Activated CD8-positive, alpha-beta T cell treated with anti-CD3 and anti-CD28 coated beads for 36 hours (primary cell): Measurements from ENCODE around the gene SEC14L2. TPM values are rescaled to one million over a fixed set of nuclear protein-coding genes. Genes with fewer than 3 reads are reported as not detected.

Source experiments
- ATAC-seq: fragments of 200-7000 bp; cut with Tn5 transposase; one replicate; pipeline ENCODE4 v1.10.0; 2021; ENCODE audit warnings: mild to moderate bottlenecking, moderate library complexity
- CTCF ChIA-PET: fragments of 350-600 bp; sonication (Branson Sonifier 250); formaldehyde crosslinking; loops from one replicate; lab custom pipeline; 2021; ENCODE audit warnings: antibody characterized with exemption; lab: Charles Lee
- POLR2A ChIA-PET: fragments of 350-600 bp; sonication (Branson Sonifier 250); formaldehyde crosslinking; loops from one replicate; lab custom pipeline; 2021; ENCODE audit warnings: antibody characterized with exemption; lab: Charles Lee
- DNase-seq: peaks from one replicate; pipeline ENCODE4 v3.0.0-alpha.2; 2020
- H3K27ac Mint-ChIP-seq: one replicate; pipeline ENCODE4 v1.8.0; 2021; ENCODE audit warnings: mild to moderate bottlenecking, mixed read lengths
- H3K27me3 Mint-ChIP-seq: one replicate; pipeline ENCODE4 v1.8.0; 2021; ENCODE audit warnings: mixed read lengths
- H3K36me3 Mint-ChIP-seq: one replicate; pipeline ENCODE4 v1.8.0; 2021; ENCODE audit warnings: low read depth, mixed read lengths
- H3K4me1 Mint-ChIP-seq: one replicate; pipeline ENCODE4 v1.8.0; 2021; ENCODE audit warnings: low read depth, mixed read lengths
- H3K4me3 Mint-ChIP-seq: one replicate; pipeline ENCODE4 v1.8.0; 2021; ENCODE audit warnings: mild to moderate bottlenecking, moderate library complexity, mixed read lengths
- H3K9me3 Mint-ChIP-seq: one replicate; pipeline ENCODE4 v1.8.0; 2021; ENCODE audit warnings: mixed read lengths
- CTCF ChIP-seq: fragments of 200-600 bp; IDR thresholded peaks from one replicate; pipeline ENCODE4 v1.8.0; 2022; ENCODE audit warnings: antibody characterized with exemption, mild to moderate bottlenecking
- intact Hi-C: fragments of 100-400 bp; cut with micrococcal nuclease; formaldehyde crosslinking; loops from one replicate; pipeline ENCODE4 v1.10.0; 2022
- total RNA-seq, 2 experiments: library from RNA; stranded (reverse); gene quantifications; one replicate each; pipeline ENCODE4 v1.2.3, GENCODE V29; 2021

The SEC14L2 gene
- total RNA-seq, 2 experiments from 2014 or later = 15.1 to 15.4 TPM

GRCh38 chr22:30405731-30406130, 8.9 kb downstream of the SEC14L2 start:
- intact Hi-C loops = no loop called here
- H3K27ac Mint-ChIP-seq = no peak overlapping the region
- no peak for TF ChIP-seq CTCF
- H3K4me1 Mint-ChIP-seq = peaks cover 10% of the 10 kb centered on the region
- ATAC-seq = no peak
- ChIA-PET POLR2A (interaction anchor here (0.9 to 2.7 kb wide), 9 partner anchors 10 to 155 kb away, joined by 3 to 10 read pairs (median 4); partner anchors contain the start of genes SEC14L2 and SEC14L3), CTCF (interaction anchor here (0.9 to 2.2 kb wide), 6 partner anchors 9 to 80 kb away, joined by 3 to 6 read pairs (median 5); partner anchors contain the start of genes MTFP1 and SEC14L2)
- H3K36me3 Mint-ChIP-seq = peaks cover 12% of the 10 kb centered on the region
- DNase-seq = no peak
- no peaks in the 10 kb centered on the region for H3K9me3 Mint-ChIP-seq
- no peaks in the 10 kb centered on the region for H3K27me3 Mint-ChIP-seq
- H3K4me3 Mint-ChIP-seq = no peak overlapping the region

DNA sequence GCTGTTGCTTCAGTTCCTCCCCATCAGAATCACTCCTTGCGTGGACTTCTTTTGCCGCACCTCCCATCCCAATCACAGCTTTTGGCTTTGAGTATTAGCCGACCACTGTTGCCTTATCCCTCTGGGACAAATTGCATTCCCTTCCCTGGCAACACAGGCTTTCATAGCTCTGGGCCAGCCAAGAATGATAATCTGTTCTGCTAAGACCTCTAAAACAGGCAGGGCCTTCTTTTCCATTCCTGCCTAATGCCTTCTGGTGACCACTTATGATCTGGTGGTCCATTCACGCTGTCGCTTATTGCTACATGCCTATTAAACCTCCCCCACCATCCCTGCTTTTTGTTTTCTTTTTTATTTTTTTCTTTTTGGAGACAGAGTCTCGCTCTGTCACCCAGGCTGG, 9.6 kb downstream of the SEC14L2 start:
- H3K27me3 Mint-ChIP-seq = no peaks in the 10 kb centered on the region
- ATAC-seq = no peak
- no peak overlapping the region for H3K27ac Mint-ChIP-seq
- peaks cover 10% of the 10 kb centered on the region for H3K4me1 Mint-ChIP-seq
- peaks cover 14% of the 10 kb centered on the region for H3K36me3 Mint-ChIP-seq
- no peak for DNase-seq
- POLR2A ChIA-PET = interaction anchor here (1.1 to 2.7 kb wide), 4 partner anchors 10 to 52 kb away, joined by 4 to 10 read pairs (median 5); partner anchors contain the start of gene SEC14L2
- CTCF ChIA-PET = interaction anchor here (0.9 to 2.2 kb wide), 5 partner anchors 8 to 79 kb away, joined by 3 to 6 read pairs (median 5); partner anchors contain the start of gene SEC14L2
- no peak for TF ChIP-seq CTCF
- H3K9me3 Mint-ChIP-seq = no peaks in the 10 kb centered on the region
- intact Hi-C loops = no loop called here
- H3K4me3 Mint-ChIP-seq = no peak overlapping the region

GRCh38 chr22:30408388-30409102, 11.7 kb downstream of the SEC14L2 start:
- H3K27me3 Mint-ChIP-seq = no peaks in the 10 kb centered on the region
- H3K4me3 Mint-ChIP-seq = no peak overlapping the region
- H3K4me1 Mint-ChIP-seq = peaks cover 15% of the 10 kb centered on the region
- H3K36me3 Mint-ChIP-seq = peaks cover 19% of the 10 kb centered on the region
- DNase-seq = no peak
- POLR2A ChIA-PET = interaction anchor here (0.9 kb wide), 1 partner anchor 18 kb away, joined by 3 read pairs; no protein-coding TSS in a partner anchor
- CTCF ChIA-PET = interaction anchor here (0.9 to 1.6 kb wide), 3 partner anchors 17 to 121 kb away, joined by 3 to 4 read pairs (median 3); no protein-coding TSS in a partner anchor
- TF ChIP-seq CTCF = no peak
- H3K9me3 Mint-ChIP-seq = no peaks in the 10 kb centered on the region
- ATAC-seq = peak; percentile 61
- no peak overlapping the region for H3K27ac Mint-ChIP-seq
- intact Hi-C loops = no loop called here

DNA sequence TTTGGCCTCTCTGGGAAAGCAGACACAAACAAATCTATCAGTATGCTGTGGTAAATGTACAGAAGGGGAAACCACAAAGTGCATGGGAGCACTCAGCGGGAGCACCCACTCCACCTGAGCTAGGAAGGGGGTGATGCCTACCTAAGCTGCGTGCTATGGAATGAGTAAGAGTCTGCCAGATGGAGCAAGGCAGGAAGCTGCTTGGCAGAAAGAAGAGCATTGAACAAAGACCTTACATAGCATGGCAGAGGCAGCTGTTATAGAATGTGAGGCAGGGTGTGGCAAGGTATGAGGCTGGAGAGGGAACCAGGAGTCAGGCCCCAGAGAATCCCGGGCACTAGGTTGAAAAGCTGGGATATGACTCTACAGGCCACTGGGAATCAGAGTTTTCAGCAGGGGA, 15.0 kb downstream of the SEC14L2 start:
- ChIA-PET POLR2A (interaction anchor here (0.6 to 2.1 kb wide), 5 partner anchors 12 to 22 kb away, joined by 3 to 5 read pairs (median 3); partner anchors contain the start of gene MTFP1), CTCF (interaction anchor here (0.9 to 1.8 kb wide), 7 partner anchors 11 to 26 kb away, joined by 3 to 7 read pairs (median 3); partner anchors contain the start of genes RNF215 and SEC14L2)
- Mint-ChIP-seq H3K4me3 (no peak overlapping the region), H3K9me3 (no peaks in the 10 kb centered on the region), H3K4me1 (peaks cover 38% of the 10 kb centered on the region), H3K27ac (peak overlapping the region; percentile 48), H3K36me3 (peaks cover 37% of the 10 kb centered on the region), H3K27me3 (no peaks in the 10 kb centered on the region)
- no peak for DNase-seq
- intact Hi-C loops = no loop called here
- ATAC-seq = no peak
- TF ChIP-seq CTCF = no peak
